Caco-2 (cell line): Measurements from ENCODE around the gene RNU1-1. TPM values are rescaled to one million over a fixed set of nuclear protein-coding genes. Genes with fewer than 3 reads are reported as not detected.
"Not testable (repeated sequence)": the region's sequence is repeated elsewhere in the genome, so short reads cannot be mapped to it uniquely, and the experiment has no call there.

Source experiments
- BruUV-seq: library from RNA; stranded (reverse); fragments of 400-500 nt; replicated peaks from 2 replicates; lab custom pipeline; 2021; lab: Mats Ljungman, UMichigan
- CTCF ChIA-PET: fragments of 300-600 bp; sonication (Branson Sonifier 250); formaldehyde crosslinking; loops from one replicate; lab custom pipeline; 2022; ENCODE audit warnings: antibody characterized with exemption; lab: Charles Lee
- POLR2A ChIA-PET: fragments of 300-600 bp; sonication (Branson Sonifier 250); formaldehyde crosslinking; loops from one replicate; lab custom pipeline; 2022; ENCODE audit warnings: antibody characterized with exemption; lab: Charles Lee
- DNase-seq, 2 experiments: peaks; one replicate each; pipeline versions ENCODE4 v3.0.0 to v3.0.0-alpha.2; 2020 to 2022
- H3K27me3 ChIP-seq: replicated peaks from 2 replicates; pipeline ENCODE4 v1.6.0; 2011; ENCODE audit warnings: low read length; ENCODE audit not compliant: control insufficient read depth, insufficient read depth
- H3K36me3 ChIP-seq: 2 replicates; pipeline ENCODE4 v1.5.1; 2011; ENCODE audit warnings: low read length; ENCODE audit not compliant: control insufficient read depth, insufficient read depth
- H3K4me1 ChIP-seq: fragments of 250-450 bp; sonication (Bioruptor Pico); 2 replicates; pipeline ENCODE4 v1.5.1; 2020; ENCODE audit warnings: mild to moderate bottlenecking
- H3K4me3 ChIP-seq: 2 replicates; pipeline ENCODE4 v1.5.1; 2011; ENCODE audit warnings: low read depth, mild to moderate bottlenecking, control low read depth, low read length
- H3K9me3 ChIP-seq: fragments of 250-450 bp; sonication (Bioruptor Pico); 2 replicates; pipeline ENCODE4 v1.5.1; 2020; ENCODE audit warnings: mild to moderate bottlenecking, moderate library complexity
- H3K27ac Mint-ChIP-seq: one replicate; pipeline ENCODE4 v1.8.0; 2022; ENCODE audit warnings: mixed read lengths; ENCODE audit not compliant: unreplicated experiment
- H3K27me3 Mint-ChIP-seq: one replicate; pipeline ENCODE4 v1.8.0; 2022; ENCODE audit warnings: mixed read lengths; ENCODE audit not compliant: insufficient read depth, unreplicated experiment
- H3K36me3 Mint-ChIP-seq: one replicate; pipeline ENCODE4 v1.8.0; 2022; ENCODE audit warnings: mild to moderate bottlenecking, mixed read lengths; ENCODE audit not compliant: insufficient read depth, unreplicated experiment
- H3K4me1 Mint-ChIP-seq: one replicate; pipeline ENCODE4 v1.8.0; 2022; ENCODE audit warnings: low read depth, mixed read lengths; ENCODE audit not compliant: unreplicated experiment
- H3K4me3 Mint-ChIP-seq: one replicate; pipeline ENCODE4 v1.8.0; 2022; ENCODE audit warnings: mild to moderate bottlenecking, moderate library complexity, mixed read lengths; ENCODE audit not compliant: unreplicated experiment
- H3K9me3 Mint-ChIP-seq: one replicate; pipeline ENCODE4 v1.8.0; 2022; ENCODE audit warnings: mixed read lengths; ENCODE audit not compliant: unreplicated experiment
- intact Hi-C: fragments of 100-400 bp; cut with micrococcal nuclease; formaldehyde crosslinking; loops from one replicate; pipeline ENCODE4 v1.10.0; 2022; ENCODE audit not compliant: unreplicated experiment
- total RNA-seq: library from RNA; stranded (reverse); gene quantifications from 2 replicates; pipeline ENCODE4 v1.2.3, GENCODE V29; 2022

The RNU1-1 gene
- total RNA-seq, 1 experiment from 2014 or later: 1,622 TPM

DNA sequence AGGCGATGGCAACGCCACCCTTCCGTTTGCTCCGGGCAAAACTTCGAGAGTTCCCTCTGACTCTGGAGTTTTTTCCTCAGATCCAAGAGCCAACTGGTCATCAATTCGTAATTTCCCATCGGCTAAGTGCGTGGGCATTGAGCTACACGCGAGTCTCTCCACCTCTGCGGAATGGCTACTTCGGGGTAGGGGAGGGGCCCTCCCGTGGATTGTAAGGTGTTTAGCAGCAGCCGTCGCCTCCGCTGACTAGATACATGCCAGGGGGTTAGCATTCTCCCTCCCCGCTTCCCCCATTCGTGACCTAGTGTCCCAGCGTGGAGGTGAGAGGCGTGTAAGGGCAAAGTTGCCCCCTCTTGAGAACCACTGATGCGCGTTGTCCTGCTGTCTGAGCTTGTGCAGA is 21.8 kb upstream of the RNU1-1 start:
- H3K27me3 Mint-ChIP-seq, intact Hi-C loops, H3K9me3 Mint-ChIP-seq, H3K4me1 ChIP-seq, H3K4me3 ChIP-seq, CTCF ChIA-PET, H3K36me3 Mint-ChIP-seq, POLR2A ChIA-PET, H3K27ac Mint-ChIP-seq, H3K4me3 Mint-ChIP-seq, H3K9me3 ChIP-seq, H3K27me3 ChIP-seq, DNase-seq, H3K36me3 ChIP-seq, H3K4me1 Mint-ChIP-seq, BruUV-seq: not testable (repeated sequence)

DNA sequence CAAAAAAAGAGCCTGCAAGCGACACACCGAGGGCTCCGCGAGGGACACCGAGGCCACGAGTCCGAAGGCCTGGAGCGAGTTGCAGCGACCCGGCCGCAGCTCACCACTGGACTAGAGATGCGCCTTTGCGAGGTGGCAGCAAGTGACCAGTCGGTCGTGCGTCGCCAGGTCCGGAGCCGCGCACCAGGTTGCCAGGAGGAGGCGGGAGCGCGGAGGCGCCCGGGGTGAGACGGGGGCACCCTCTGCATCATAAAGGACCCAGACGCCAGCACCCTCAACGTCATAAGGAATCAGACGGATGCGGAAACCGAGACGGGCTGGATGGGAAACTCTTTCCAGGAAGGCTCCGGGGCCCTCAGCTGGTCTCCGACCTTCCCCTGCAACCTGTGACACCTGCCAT is 21.4 kb upstream of the RNU1-1 start:
- not testable (repeated sequence) for H3K4me3 ChIP-seq

GRCh38 chr1:16534829-16535456 is 20.9 kb upstream of the RNU1-1 start:
- CTCF ChIA-PET, H3K4me1 Mint-ChIP-seq, H3K9me3 ChIP-seq, H3K36me3 ChIP-seq, H3K27ac Mint-ChIP-seq, H3K4me3 ChIP-seq, H3K4me1 ChIP-seq, intact Hi-C loops, H3K36me3 Mint-ChIP-seq, H3K27me3 Mint-ChIP-seq, H3K9me3 Mint-ChIP-seq, H3K4me3 Mint-ChIP-seq, POLR2A ChIA-PET, DNase-seq, H3K27me3 ChIP-seq, BruUV-seq: not testable (repeated sequence)

More for the DNA sequence above, 21.4 kb upstream of the RNU1-1 start:
- H3K27me3 Mint-ChIP-seq, CTCF ChIA-PET, intact Hi-C loops, DNase-seq, H3K4me3 Mint-ChIP-seq, H3K4me1 Mint-ChIP-seq, H3K36me3 ChIP-seq, BruUV-seq, H3K27me3 ChIP-seq, POLR2A ChIA-PET, H3K27ac Mint-ChIP-seq, H3K36me3 Mint-ChIP-seq, H3K9me3 ChIP-seq, H3K9me3 Mint-ChIP-seq, H3K4me1 ChIP-seq: not testable (repeated sequence)

DNA sequence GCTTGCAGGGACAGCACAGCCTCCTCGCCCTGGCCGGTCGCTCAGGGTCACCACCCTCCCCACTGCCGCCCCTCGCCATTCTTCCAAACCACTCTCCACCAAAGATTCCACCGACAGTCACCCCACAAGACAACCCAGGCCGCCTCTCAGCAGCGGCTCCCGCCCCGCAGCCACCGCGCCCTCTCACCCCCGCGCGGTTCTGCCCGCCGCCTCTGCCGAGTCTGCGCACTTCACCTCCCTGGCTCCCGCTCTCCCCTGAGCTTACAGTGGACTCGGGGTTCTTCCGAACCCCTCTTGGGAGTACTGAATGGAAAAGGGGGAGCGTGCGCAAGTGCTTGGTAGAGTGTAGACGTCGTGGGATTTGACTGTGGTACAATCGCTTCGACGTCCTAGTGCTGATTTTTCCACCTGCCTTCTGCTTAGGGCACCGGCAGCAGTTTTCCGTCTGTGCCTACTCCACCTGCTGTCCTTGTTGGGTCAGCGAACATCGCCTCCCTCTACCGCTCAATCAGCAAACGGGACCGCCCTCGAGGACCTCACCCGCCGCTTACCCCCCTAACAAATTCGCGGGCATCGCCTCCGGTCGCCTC is 20.2 kb upstream of the RNU1-1 start:
- H3K4me1 Mint-ChIP-seq, H3K27me3 ChIP-seq, H3K4me3 Mint-ChIP-seq, intact Hi-C loops, H3K36me3 ChIP-seq, H3K4me1 ChIP-seq, H3K4me3 ChIP-seq, DNase-seq, POLR2A ChIA-PET, CTCF ChIA-PET, BruUV-seq, H3K27me3 Mint-ChIP-seq, H3K27ac Mint-ChIP-seq, H3K36me3 Mint-ChIP-seq, H3K9me3 Mint-ChIP-seq, H3K9me3 ChIP-seq: not testable (repeated sequence)

GRCh38 chr1:16532235-16532991 is 18.3 kb upstream of the RNU1-1 start:
- H3K27ac Mint-ChIP-seq, H3K4me3 Mint-ChIP-seq, H3K36me3 Mint-ChIP-seq, H3K9me3 Mint-ChIP-seq, H3K4me1 ChIP-seq, H3K27me3 Mint-ChIP-seq, H3K9me3 ChIP-seq, H3K4me1 Mint-ChIP-seq, H3K27me3 ChIP-seq, H3K36me3 ChIP-seq, CTCF ChIA-PET, intact Hi-C loops, H3K4me3 ChIP-seq, BruUV-seq, DNase-seq, POLR2A ChIA-PET: not testable (repeated sequence)

- POLR2A ChIA-PET, CTCF ChIA-PET, H3K36me3 Mint-ChIP-seq, intact Hi-C loops, BruUV-seq, H3K4me1 Mint-ChIP-seq, H3K27ac Mint-ChIP-seq, DNase-seq, H3K9me3 ChIP-seq, H3K4me3 Mint-ChIP-seq, H3K27me3 Mint-ChIP-seq, H3K4me1 ChIP-seq, H3K36me3 ChIP-seq, H3K27me3 ChIP-seq, H3K9me3 Mint-ChIP-seq, H3K4me3 ChIP-seq: not testable (repeated sequence)
Observed at GRCh38 chr1:16528338-16528737, 14.3 kb upstream of the RNU1-1 start.

- BruUV-seq, H3K9me3 ChIP-seq, H3K9me3 Mint-ChIP-seq, H3K4me1 ChIP-seq, H3K27me3 Mint-ChIP-seq, H3K4me1 Mint-ChIP-seq, intact Hi-C loops, H3K27ac Mint-ChIP-seq, DNase-seq, H3K4me3 ChIP-seq, H3K27me3 ChIP-seq, CTCF ChIA-PET, H3K4me3 Mint-ChIP-seq, H3K36me3 Mint-ChIP-seq, POLR2A ChIA-PET, H3K36me3 ChIP-seq: not testable (repeated sequence)
Observed at GRCh38 chr1:16525769-16526168, 11.7 kb upstream of the RNU1-1 start.
